Right renal pelvis (tissue), 4 donors: ENCODE results near the gene KIF26A. TPM values are rescaled to one million over a fixed set of nuclear protein-coding genes. Genes with fewer than 3 reads are reported as not detected.

Source experiments
- DNase-seq, 4 donors: peaks; one replicate each; pipeline ENCODE4 v3.0.0-alpha.2; 2013; ENCODE audit warnings: low read depth in 4 of 4, low spot score in 3 of 4, missing footprints in 1 of 4
- polyA plus RNA-seq, 4 donors: library from polyadenylated mRNA; unstranded; fragments of 120-200 nt; gene quantifications; one replicate each; pipeline ENCODE4 v1.2.1, GENCODE V29; 2013; ENCODE audit not compliant: insufficient read length in 4 of 4

KIF26A gene
- polyA plus RNA-seq, 4 donors = 9.6 to 15.4 (median 10.5) TPM

GRCh38 chr14:104126753-104127152, 11.6 kb upstream of the KIF26A start:
- DNase-seq = no peak

- no peak for DNase-seq
Observed at GRCh38 chr14:104128981-104129380, 9.4 kb upstream of the KIF26A start.

- no peak for DNase-seq
Observed at GRCh38 chr14:104129556-104129955, 8.8 kb upstream of the KIF26A start.

- no peak for DNase-seq
Observed at GRCh38 chr14:104130974-104131651, 7.3 kb upstream of the KIF26A start.

- no peak for DNase-seq
Observed at GRCh38 chr14:104131968-104132732, 6.2 kb upstream of the KIF26A start.

- DNase-seq = no peak
Observed at GRCh38 chr14:104132981-104133380, 5.4 kb upstream of the KIF26A start.

- DNase-seq = no peak
Observed at GRCh38 chr14:104133496-104133895, 4.9 kb upstream of the KIF26A start.

- no peak for DNase-seq
Observed at GRCh38 chr14:104134061-104134965, 4.1 kb upstream of the KIF26A start.

GRCh38 chr14:104135121-104135903, 3.1 kb upstream of the KIF26A start:
- DNase-seq = no peak

GRCh38 chr14:104135904-104136471, 2.4 kb upstream of the KIF26A start:
- DNase-seq = no peak

- DNase-seq = no peak
Observed at GRCh38 chr14:104136472-104137296, 1.7 kb upstream of the KIF26A start.

- DNase-seq = no peak
Observed at GRCh38 chr14:104137297-104138097, 890 bp upstream of the KIF26A start.

GRCh38 chr14:104138718-104139459, 502 bp downstream of the KIF26A start:
- DNase-seq = no peak

GRCh38 chr14:104139460-104140212, 1.2 kb downstream of the KIF26A start:
- no peak for DNase-seq

- DNase-seq = no peak
Observed at GRCh38 chr14:104140213-104140462, 1.8 kb downstream of the KIF26A start.

GRCh38 chr14:104140463-104141331, 2.3 kb downstream of the KIF26A start:
- DNase-seq = no peak
